ENCODE data around the gene TEX13B.

Gene TEX13B

GRCh38 chrX:107936434-107936730 is 45.8 kb downstream of the TEX13B start:
- DNase-seq (ENCODE audit: low read depth in 2 of 2), result no peak

- no peak for DNase-seq (ENCODE audit: low read depth in 2 of 2)
Measured at GRCh38 chrX:107935664-107936433, 46.3 kb downstream of the TEX13B start.

- no peak for DNase-seq (ENCODE audit: low read depth in 2 of 2)
Measured at GRCh38 chrX:107935200-107935599, 47.0 kb downstream of the TEX13B start.

- DNase-seq (ENCODE audit: low read depth in 2 of 2), result no peak
Measured at GRCh38 chrX:107934262-107934661, 47.9 kb downstream of the TEX13B start.

Measured in fibroblast of skin of left biceps (primary cell).